Right cardiac atrium (tissue), 5 donors: ENCODE data around the gene ST7. TPM values are rescaled to one million over a fixed set of nuclear protein-coding genes. Genes with fewer than 3 reads are reported as not detected.
A peak's percentile ranks its signal among the peaks of the same experiment; 100 is the strongest.
"Not testable (repeated sequence)": the region's sequence is repeated elsewhere in the genome, so short reads cannot be mapped to it uniquely, and the experiment has no call there.

Experiments
- ATAC-seq, 2 donors: fragments of 200-7000 bp; cut with Tn5 transposase; one replicate each; pipeline versions ENCODE4 v1.8.0 to v1.9.1; 2020; ENCODE audit warnings: moderate library complexity in 2 of 2, mild to moderate bottlenecking in 1 of 2
- DNase-seq, 3 donors: peaks; one replicate each; pipeline ENCODE4 v3.0.0-alpha.2; 2020
- H3K27ac ChIP-seq: one replicate; pipeline ENCODE4 v1.5.1; 2013; ENCODE audit warnings: mild to moderate bottlenecking, low read length, control low read depth, moderate library complexity
- H3K27me3 ChIP-seq: one replicate; pipeline ENCODE4 v1.6.1; 2013; ENCODE audit not compliant: control insufficient read depth, insufficient read depth
- H3K4me1 ChIP-seq: one replicate; pipeline ENCODE4 v1.6.1; 2013; ENCODE audit warnings: low read length; ENCODE audit not compliant: control insufficient read depth, insufficient read depth
- H3K4me3 ChIP-seq: one replicate; pipeline ENCODE4 v1.5.1; 2013; ENCODE audit warnings: low read length, control low read depth
- H3K9me3 ChIP-seq: one replicate; pipeline ENCODE4 v1.6.1; 2013; ENCODE audit warnings: low read length; ENCODE audit not compliant: control insufficient read depth
- WGBS: extraction: QIAGEN DNeasy Blood & Tissue Kit; methylation state at CpG from one replicate; pipeline ENCODE4 v1.1.7; 2013; 5-methylcytosine and 5-hydroxymethylcytosine counted together
- intact Hi-C, 4 donors: fragments of 100-400 bp; cut with DNase I; formaldehyde crosslinking; loops; one replicate each; pipeline versions ENCODE4 v1.11.0 to v1.14.0; 2022 to 2023
- polyA plus RNA-seq: library from polyadenylated mRNA; stranded (reverse); fragments of 200-250 nt; gene quantifications from one replicate; pipeline ENCODE4 v1.2.3, GENCODE V29; 2013
- total RNA-seq, 4 donors: library from RNA; stranded (reverse); fragmentation: NEBNext Ultra II Directional; extraction: Animal tissue kit (Norgen Biotek cat#: 25700); gene quantifications; one replicate each; pipeline ENCODE4 v1.2.1, GENCODE V29; 2021
- donor health status: healthy with polysubstance abuse.
- donor health status: DM: no; HTN: yes; CAD: no.
- donor health status: DM: no; HTN: no; CAD: no.
- donor health status: DM: no; HTN: yes; CAD: no; lungs with severe emphysema.
- donor health status: DM: yes; HTN: yes; CAD: no.

Gene ST7
- total and polyA plus RNA-seq, 5 donors: 25.0 to 36.8 (median 35.8) TPM

DNA sequence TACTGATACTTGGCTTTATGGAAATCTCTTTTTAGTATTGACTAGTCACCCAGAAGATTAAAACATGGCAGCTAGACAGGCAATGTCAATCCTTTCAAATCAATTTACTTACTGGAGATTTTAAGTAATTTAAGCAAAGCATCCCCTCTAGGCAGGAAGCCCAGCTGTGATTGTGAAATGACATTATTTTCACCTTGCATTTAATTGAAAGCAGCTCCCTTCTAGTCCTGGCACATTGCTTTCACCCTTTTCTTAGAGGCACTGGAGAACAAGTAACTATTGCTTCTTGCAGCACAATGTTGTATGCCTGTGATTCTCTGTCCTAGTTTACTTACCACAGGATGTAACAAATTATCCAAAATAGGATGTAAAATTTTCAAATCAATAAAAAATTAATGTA lies 13.3 kb downstream of the ST7 start:
- intact Hi-C loops: no loop called here
- ATAC-seq (no peak), DNase-seq (no peak)
- Histone ChIP-seq H3K4me1 (no peaks in the 10 kb centered on the region), H3K27ac (no peak overlapping the region), H3K9me3 (no peaks in the 10 kb centered on the region), H3K4me3 (no peak overlapping the region), H3K27me3 (no peaks in the 10 kb centered on the region)

DNA sequence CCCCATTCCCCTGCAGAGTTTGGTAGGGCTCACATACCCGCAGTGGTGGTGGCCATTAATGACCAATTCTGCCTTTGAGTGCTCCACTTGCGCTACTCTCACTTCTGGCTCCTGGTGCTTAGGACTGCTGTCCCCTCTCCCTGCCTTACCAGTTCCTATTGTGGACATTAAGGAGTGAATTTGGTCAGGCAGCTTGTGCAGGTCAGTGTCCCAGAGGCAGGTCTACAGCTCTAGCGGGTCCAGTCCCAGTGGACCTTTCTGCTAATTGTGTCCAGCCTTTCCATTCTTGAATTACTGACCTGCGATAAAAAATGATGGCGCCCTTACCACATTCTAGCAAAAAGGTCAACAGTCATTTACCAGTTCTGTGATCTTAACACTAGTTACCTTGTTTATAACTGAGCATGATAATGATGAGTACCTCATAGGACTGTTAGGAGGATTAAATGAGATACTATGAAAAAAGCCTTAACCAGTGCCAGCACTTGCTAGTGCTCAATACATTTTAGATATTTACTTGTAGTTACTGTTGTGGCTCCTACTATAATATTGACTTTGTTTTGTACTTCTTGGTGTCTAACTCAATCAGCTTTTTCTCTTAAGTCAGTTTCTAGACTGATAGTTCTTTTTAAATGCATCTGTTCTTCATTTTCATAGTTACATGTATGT lies 14.1 kb downstream of the ST7 start:
- ATAC-seq: no peak

DNA sequence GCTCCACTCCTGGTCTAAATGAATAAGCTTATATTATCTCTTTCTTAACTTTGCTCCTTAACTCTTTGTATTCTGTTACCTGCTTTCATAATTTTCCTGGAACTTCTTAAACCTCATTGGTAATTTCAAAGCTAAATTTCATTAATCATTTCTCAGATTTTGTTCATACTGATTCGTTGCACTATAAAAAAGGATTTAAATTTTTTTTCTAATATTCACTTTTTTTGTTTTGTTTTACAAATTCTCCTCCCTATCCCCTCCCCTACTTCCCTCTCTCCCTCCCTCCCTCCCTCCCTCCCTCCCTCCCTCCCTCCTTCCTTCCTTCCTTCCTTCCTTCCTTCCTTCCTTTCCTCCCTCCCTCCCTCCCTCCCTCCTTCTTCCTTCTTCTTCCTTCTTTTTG lies 14.7 kb downstream of the ST7 start:
- intact Hi-C loops: no loop called here
- Histone ChIP-seq H3K4me3 (no peak overlapping the region), H3K27ac (no peak overlapping the region), H3K4me1 (no peaks in the 10 kb centered on the region), H3K9me3 (no peaks in the 10 kb centered on the region), H3K27me3 (no peaks in the 10 kb centered on the region)
- WGBS: 92% methylated on average over 1 of the region's 1 CpG
- DNase-seq (no peak), ATAC-seq (no peak)

More for the DNA sequence above, 14.1 kb downstream of the ST7 start:
- Histone ChIP-seq H3K9me3 (no peaks in the 10 kb centered on the region), H3K4me1 (no peaks in the 10 kb centered on the region), H3K27me3 (no peaks in the 10 kb centered on the region), H3K27ac (no peak overlapping the region), H3K4me3 (no peak overlapping the region)
- 98% methylated on average over 5 of the region's 5 CpGs for WGBS
- DNase-seq: no peak
- intact Hi-C loops: no loop called here

DNA sequence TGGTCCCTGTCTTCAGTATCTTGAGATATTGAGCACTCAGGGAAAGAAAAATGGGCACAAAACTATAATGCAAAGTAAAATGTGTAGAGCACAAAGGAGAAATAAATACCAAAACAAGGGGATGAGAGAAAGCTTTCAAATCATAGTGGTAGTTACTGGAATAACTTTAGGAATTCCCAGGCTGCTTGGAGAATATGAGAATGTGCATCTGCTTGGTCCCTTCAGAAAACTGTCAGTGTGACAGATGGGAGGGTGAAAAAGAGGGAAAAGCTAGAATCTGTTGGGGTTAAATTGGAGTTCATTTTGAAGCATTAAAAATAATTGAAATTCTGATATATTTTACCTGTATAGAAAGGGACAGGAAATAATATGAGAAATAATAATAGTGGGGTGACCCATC lies 15.3 kb downstream of the ST7 start:
- H3K9me3 ChIP-seq: no peaks in the 10 kb centered on the region
- no peak overlapping the region for H3K4me3 ChIP-seq
- no peaks in the 10 kb centered on the region for H3K27me3 ChIP-seq
- intact Hi-C loops: no loop called here
- H3K27ac ChIP-seq: no peak overlapping the region
- H3K4me1 ChIP-seq: no peaks in the 10 kb centered on the region
- DNase-seq: no peak
- no peak for ATAC-seq

DNA sequence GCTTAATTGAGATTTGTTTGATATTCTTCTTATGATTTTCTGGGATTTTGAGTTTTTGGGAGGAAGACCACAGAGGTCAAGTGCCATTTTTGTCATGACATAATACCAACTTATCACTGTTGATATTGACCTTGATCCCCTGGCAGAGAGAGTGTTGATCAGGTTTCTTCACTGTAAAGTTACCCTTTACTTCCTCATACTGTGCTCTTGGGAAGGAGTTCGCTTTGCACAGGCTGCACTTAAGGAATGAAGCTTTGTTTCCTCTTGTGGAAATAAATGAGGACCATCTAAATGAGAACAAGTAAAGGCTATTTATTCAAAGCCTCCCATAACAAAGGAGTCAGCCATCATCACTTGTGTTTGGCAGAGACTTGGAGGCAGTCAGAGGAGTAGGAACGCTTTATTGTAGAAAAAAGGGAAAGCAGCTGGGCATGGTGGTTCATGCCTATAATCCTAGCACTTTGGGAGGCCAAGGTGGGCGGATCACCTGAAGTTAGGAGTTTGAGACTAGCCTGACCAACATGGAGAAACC lies 16.1 kb downstream of the ST7 start:
- intact Hi-C loops: no loop called here
- DNase-seq: no peak
- Histone ChIP-seq H3K4me3 (no peak overlapping the region), H3K9me3 (no peaks in the 10 kb centered on the region), H3K4me1 (no peaks in the 10 kb centered on the region), H3K27me3 (no peaks in the 10 kb centered on the region), H3K27ac (no peak overlapping the region)
- 91% methylated on average over 3 of the region's 3 CpGs for WGBS
- ATAC-seq: no peak

DNA sequence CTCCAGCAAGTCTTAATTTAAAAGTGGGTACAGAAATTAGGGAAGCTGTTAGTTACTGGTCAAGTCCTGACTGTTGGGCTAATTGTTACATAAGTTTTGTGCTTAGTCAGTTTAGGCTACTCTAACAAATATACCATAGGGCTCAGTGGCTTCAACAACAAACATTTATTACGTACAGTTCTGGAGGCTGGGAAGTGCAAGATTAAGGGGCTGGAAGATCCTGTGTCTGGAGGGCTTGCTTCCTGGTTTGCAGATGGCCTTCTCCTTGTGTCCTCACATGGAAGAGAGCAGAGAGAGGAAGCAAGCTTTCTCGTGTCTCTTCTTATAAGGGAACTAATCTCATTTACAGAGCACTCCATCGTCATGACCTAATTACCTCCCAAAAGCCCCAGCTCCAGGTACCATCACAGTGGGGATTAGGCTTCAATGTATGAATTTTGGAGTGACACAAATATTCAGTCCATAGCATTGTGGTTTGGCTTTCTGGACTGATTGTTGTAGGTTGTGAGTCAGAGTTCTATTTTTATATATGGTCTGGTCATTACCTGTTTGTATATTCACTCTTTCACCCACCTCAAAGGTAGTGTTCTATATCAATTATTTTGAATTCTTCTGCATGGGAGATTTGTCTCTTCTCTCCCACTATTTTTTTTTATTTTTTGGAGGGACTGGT lies 17.1 kb downstream of the ST7 start:
- DNase-seq (no peak), ATAC-seq (peak; percentile 32 to 36)
- Histone ChIP-seq H3K4me3 (no peak overlapping the region), H3K4me1 (no peaks in the 10 kb centered on the region), H3K27ac (no peak overlapping the region), H3K9me3 (no peaks in the 10 kb centered on the region), H3K27me3 (no peaks in the 10 kb centered on the region)
- 56% methylated on average over 3 of the region's 3 CpGs for WGBS
- intact Hi-C loops: no loop called here

DNA sequence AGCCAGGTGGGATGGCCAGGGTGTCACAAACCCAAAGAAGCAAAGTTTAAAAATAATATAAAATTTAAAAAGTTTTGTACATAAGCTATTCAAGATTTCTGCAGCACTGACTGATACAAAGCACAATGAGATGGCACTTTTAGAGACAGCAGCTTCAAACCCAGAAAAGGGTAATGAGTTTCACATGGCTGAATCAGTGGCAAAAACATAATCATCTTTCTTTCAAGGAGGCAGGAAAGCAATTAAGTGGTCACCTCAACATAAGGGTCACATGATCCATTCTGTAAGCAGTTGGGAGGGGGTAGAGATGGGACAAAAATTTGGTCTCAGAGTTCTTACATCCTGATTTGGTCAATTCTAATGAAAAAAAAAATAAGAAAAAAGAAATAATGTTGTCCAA lies 17.9 kb downstream of the ST7 start:
- intact Hi-C loops, H3K4me3 ChIP-seq: not testable (repeated sequence)

DNA sequence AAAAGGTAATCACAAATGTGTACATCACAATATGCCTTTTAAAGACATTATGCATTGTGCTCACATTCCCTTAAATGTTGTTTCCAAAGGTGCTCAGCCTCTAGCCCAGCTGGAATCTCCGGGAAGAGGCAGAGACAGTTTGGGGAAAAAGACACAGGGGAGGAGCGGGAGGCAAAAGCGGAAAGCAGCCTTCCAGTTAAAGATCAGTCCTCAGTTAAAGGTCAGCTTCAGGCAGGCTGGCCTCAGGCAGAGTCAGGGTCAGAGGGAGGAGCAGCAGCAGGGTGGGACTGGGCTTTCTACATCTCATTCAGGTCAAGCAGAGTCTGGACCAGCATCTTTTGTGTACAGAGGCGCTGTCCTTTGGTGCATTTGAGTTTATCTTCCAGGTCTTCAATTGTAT lies 18.6 kb downstream of the ST7 start:
- ATAC-seq: no peak
- 86% methylated on average over 4 of the region's 4 CpGs for WGBS
- no peaks in the 10 kb centered on the region for H3K27me3 ChIP-seq
- intact Hi-C loops: no loop called here
- H3K4me3 ChIP-seq: no peak overlapping the region
- no peak for DNase-seq
- no peak overlapping the region for H3K27ac ChIP-seq
- no peaks in the 10 kb centered on the region for H3K4me1 ChIP-seq
- no peaks in the 10 kb centered on the region for H3K9me3 ChIP-seq

More for the DNA sequence above, 17.9 kb downstream of the ST7 start:
- not testable (repeated sequence) for ATAC-seq, H3K27ac ChIP-seq, H3K9me3 ChIP-seq, H3K27me3 ChIP-seq, H3K4me1 ChIP-seq, DNase-seq

DNA sequence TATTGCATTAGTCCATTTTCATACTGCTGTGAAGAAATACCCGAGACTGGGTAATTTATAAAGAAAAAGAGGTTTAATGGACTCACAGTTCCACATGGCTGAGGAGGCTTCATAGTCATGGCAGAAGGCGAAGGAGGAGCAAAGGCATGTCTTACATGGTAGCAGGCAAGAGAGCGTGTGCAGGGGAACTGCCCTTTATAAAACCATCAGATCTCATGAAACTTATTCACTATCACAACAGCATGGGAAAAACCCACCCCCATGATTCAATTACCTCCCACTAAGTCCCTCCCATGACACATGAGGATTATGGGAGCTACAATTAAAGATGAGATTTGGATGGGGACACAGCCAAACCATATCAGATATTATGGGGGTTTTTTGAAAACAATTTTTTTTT lies 21.7 kb downstream of the ST7 start:
- DNase-seq, H3K4me3 ChIP-seq, H3K27me3 ChIP-seq, H3K4me1 ChIP-seq, ATAC-seq, H3K9me3 ChIP-seq, intact Hi-C loops, H3K27ac ChIP-seq: not testable (repeated sequence)
- 89% methylated on average over 3 of the region's 3 CpGs for WGBS

DNA sequence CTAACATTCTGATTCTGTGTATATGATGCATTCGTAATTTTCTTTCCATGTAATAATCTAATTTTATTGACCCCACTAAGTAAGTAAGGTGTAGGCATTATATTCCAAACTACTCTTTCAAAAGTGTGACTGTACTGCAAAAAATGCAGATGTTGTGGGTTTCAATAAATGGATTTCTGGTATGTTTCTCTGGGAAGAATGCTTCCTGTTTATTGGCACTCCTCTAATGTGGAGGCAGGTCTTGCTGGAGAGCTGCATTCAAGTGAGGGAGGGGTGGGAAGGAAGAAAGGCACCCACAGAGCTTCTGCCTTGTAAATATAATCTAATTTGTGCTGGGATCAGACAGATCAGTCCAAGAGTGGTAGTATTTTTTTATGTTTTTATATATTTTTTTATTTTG lies 23.9 kb downstream of the ST7 start:
- no peaks in the 10 kb centered on the region for H3K9me3 ChIP-seq
- 97% methylated on average over 1 of the region's 1 CpG for WGBS
- no peak overlapping the region for H3K27ac ChIP-seq
- H3K4me3 ChIP-seq: no peak overlapping the region
- no peak for ATAC-seq
- no peaks in the 10 kb centered on the region for H3K4me1 ChIP-seq
- H3K27me3 ChIP-seq: no peaks in the 10 kb centered on the region
- intact Hi-C loops: no loop called here
- DNase-seq: no peak

DNA sequence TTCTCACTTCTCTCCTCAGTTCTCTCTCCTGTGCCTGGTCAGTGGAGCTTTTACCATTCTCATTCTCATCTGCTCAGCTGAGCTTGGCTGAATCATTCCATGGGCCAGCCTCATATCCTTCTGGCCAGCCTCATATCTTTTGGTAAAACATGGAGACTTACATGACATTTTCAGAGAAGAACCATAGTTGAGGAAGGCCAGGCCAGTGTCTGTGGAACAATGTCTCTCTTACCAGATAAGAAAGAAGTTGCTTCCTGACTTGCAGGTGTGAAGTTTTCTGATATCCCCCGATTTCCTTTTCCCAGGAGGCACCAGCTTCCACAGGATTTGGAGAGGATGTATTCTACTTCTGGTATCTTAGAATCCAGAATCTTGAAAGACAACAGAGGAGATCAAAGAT lies 24.7 kb downstream of the ST7 start:
- no peak overlapping the region for H3K27ac ChIP-seq
- no peak for DNase-seq
- no peak overlapping the region for H3K4me3 ChIP-seq
- intact Hi-C loops: no loop called here
- no peaks in the 10 kb centered on the region for H3K27me3 ChIP-seq
- 39% methylated on average over 1 of the region's 1 CpG for WGBS
- no peaks in the 10 kb centered on the region for H3K9me3 ChIP-seq
- no peaks in the 10 kb centered on the region for H3K4me1 ChIP-seq
- ATAC-seq: no peak
